K562 (cell line): Measurements from ENCODE around the gene SLC12A1. TPM values are rescaled to one million over a fixed set of nuclear protein-coding genes. Genes with fewer than 3 reads are reported as not detected.

Source experiments
- ATAC-seq: fragments of 200-7000 bp; cut with Tn5 transposase; 3 replicates; pipeline ENCODE4 v1.9.1; 2020; ENCODE audit warnings: moderate library complexity
- BruUV-seq: library from RNA; stranded (reverse); fragments of 400-500 nt; replicated peaks from 2 replicates; lab custom pipeline; 2021; lab: Mats Ljungman, UMichigan
- CTCF ChIA-PET: fragments of 300-600 bp; formaldehyde crosslinking; extraction: SDS; loops from one replicate; lab custom pipeline; 2021; ENCODE audit warnings: low intra/inter-chr PET ratio; lab: Yijun Ruan, JAX
- POLR2A ChIA-PET: fragments of 300-600, 350-650 bp; sonication (Branson Sonifier 250); formaldehyde crosslinking; extraction: SDS; loops from one replicate; lab custom pipeline; 2021; ENCODE audit warnings: antibody characterized with exemption, inconsistent platforms; lab: Yijun Ruan, JAX
- DNase-seq, 4 experiments: peaks; one replicate each; pipeline versions ENCODE4 v3.0.0 to v3.0.0-alpha.2; 2011 to 2018; ENCODE audit warnings: low spot score in 3 of 4, mixed read lengths in 3 of 4; ENCODE audit errors: extremely low read depth in 1 of 4
- FAIRE-seq: peaks from 2 replicates; lab custom pipeline; 2011; peaks lifted over from hg19 to GRCh38; lab: Jason Lieb, UNC
- H2AFZ ChIP-seq: 2 replicates; pipeline ENCODE4 v1.6.0; 2011; ENCODE audit warnings: low read depth, low read length, control low read depth, inconsistent platforms
- H3K27ac ChIP-seq: fragments of 200-600 bp; 3 replicates; pipeline ENCODE4 v1.8.0; 2011; ENCODE audit warnings: low read depth, mild to moderate bottlenecking, control low read depth, inconsistent platforms, low read length, moderate library complexity, mixed read lengths; ENCODE audit errors: extremely low read depth
- H3K27me3 ChIP-seq, 2 experiments: fragments of 300-600 bp in 1 of 2; 2 replicates in 1 of 2; 3 replicates in 1 of 2; pipeline versions ENCODE4 v1.6.0 to v1.8.0; 2011; ENCODE audit warnings: inconsistent platforms in 2 of 2, low read length in 2 of 2, mild to moderate bottlenecking in 1 of 2, mixed read lengths in 1 of 2, moderate library complexity in 1 of 2; ENCODE audit not compliant: control insufficient read depth in 2 of 2, insufficient read depth in 2 of 2
- H3K36me3 ChIP-seq: fragments of 300-600 bp; 3 replicates; pipeline ENCODE4 v1.8.0; 2011; ENCODE audit warnings: mild to moderate bottlenecking, low read length, inconsistent platforms; ENCODE audit not compliant: control insufficient read depth, insufficient read depth
- H3K4me1 ChIP-seq, 2 experiments: fragments of 200-600 bp in 1 of 2; replicated peaks in 1 of 2; 2 replicates in 1 of 2; 3 replicates in 1 of 2; pipeline versions ENCODE4 v1.5.1 to v1.8.0; 2011; ENCODE audit warnings: inconsistent platforms in 2 of 2, low read length in 2 of 2, mild to moderate bottlenecking in 1 of 2, mixed read lengths in 1 of 2, moderate library complexity in 1 of 2; ENCODE audit not compliant: control insufficient read depth in 2 of 2, insufficient read depth in 2 of 2
- H3K4me2 ChIP-seq: 2 replicates; pipeline ENCODE4 v1.6.1; 2011; ENCODE audit warnings: low read length, control low read depth, inconsistent platforms, mixed read lengths; ENCODE audit not compliant: insufficient read depth
- H3K4me3 ChIP-seq: fragments of 200-600 bp; sonication (generic), shearing (Covaris generic); 2 replicates; pipeline ENCODE4 v1.5.1; 2016; ENCODE audit warnings: control low read depth, inconsistent platforms
- H3K79me2 ChIP-seq: fragments of 200-600 bp; 3 replicates; pipeline ENCODE4 v1.8.0; 2011; ENCODE audit warnings: low read length, inconsistent platforms; ENCODE audit not compliant: control insufficient read depth, insufficient read depth
- H3K9ac ChIP-seq, 2 experiments: 2 replicates each; pipeline versions ENCODE4 v1.6.0 to v1.6.1; 2011; ENCODE audit warnings: low read depth in 2 of 2, low read length in 2 of 2, control low read depth in 1 of 2, inconsistent platforms in 1 of 2, mild to moderate bottlenecking in 1 of 2, mixed read lengths in 1 of 2; ENCODE audit not compliant: insufficient read depth in 1 of 2
- H3K9me1 ChIP-seq: one replicate; pipeline ENCODE4 v1.6.0; 2011; ENCODE audit warnings: inconsistent platforms, mild to moderate bottlenecking, low read length, moderate library complexity; ENCODE audit not compliant: control insufficient read depth, insufficient read depth
- H3K9me3 ChIP-seq: replicated peaks from 2 replicates; pipeline ENCODE4 v1.5.1; 2011; ENCODE audit warnings: low read depth, low read length, inconsistent platforms; ENCODE audit not compliant: control insufficient read depth, insufficient read depth
- H4K20me1 ChIP-seq: replicated peaks from 2 replicates; pipeline ENCODE4 v1.6.1; 2011; ENCODE audit warnings: low read length, inconsistent platforms, mixed read lengths; ENCODE audit not compliant: control insufficient read depth, insufficient read depth
- CBX2 ChIP-seq: fragments of 200-600 bp; sonication (generic); IDR thresholded peaks from one replicate; pipeline ENCODE4 v1.6.1; 2012; ENCODE audit warnings: mild to moderate bottlenecking, low read length, inconsistent platforms; ENCODE audit not compliant: insufficient read depth, poor library complexity, severe bottlenecking
- CREB1 ChIP-seq, 2 experiments: sonication (generic) in 1 of 2; formaldehyde crosslinking in 1 of 2; IDR thresholded peaks; 2 replicates each; pipeline versions ENCODE4 v1.6.1 to v1.8.0; 2012 to 2022; ENCODE audit warnings: inconsistent platforms in 1 of 2, mild to moderate bottlenecking in 1 of 2, missing genetic modification reagents in 1 of 2, moderate library complexity in 1 of 2
- CSDE1 ChIP-seq, 2 experiments: fragments of 450-650 bp; IDR thresholded peaks; 2 replicates each; pipeline ENCODE4 v1.6.1; 2016; ENCODE audit warnings: mild to moderate bottlenecking in 1 of 2
- E4F1 ChIP-seq: fragments of 250-450 bp; sonication (Bioruptor Pico); IDR thresholded peaks from 2 replicates; pipeline ENCODE4 v1.5.0; 2021; ENCODE audit warnings: mild to moderate bottlenecking, borderline replicate concordance
- LEF1 ChIP-seq: fragments of 450-650 bp; IDR thresholded peaks from 2 replicates; pipeline ENCODE4 v1.6.1; 2016; ENCODE audit warnings: mild to moderate bottlenecking
- NFIC ChIP-seq: fragments of 450-650 bp; IDR thresholded peaks from 2 replicates; pipeline ENCODE4 v1.6.1; 2017; ENCODE audit warnings: mild to moderate bottlenecking, inconsistent platforms
- RBM15 ChIP-seq: fragments of 200-400 bp; formaldehyde crosslinking; IDR thresholded peaks from 2 replicates; pipeline ENCODE4 v1.6.1; 2018; ENCODE audit warnings: mild to moderate bottlenecking, low read length, moderate library complexity; ENCODE audit not compliant: insufficient read depth
- SMAD1 ChIP-seq: fragments of 150-350 bp; IDR thresholded peaks from 2 replicates; pipeline ENCODE4 v1.6.1; 2014; ENCODE audit warnings: low read length, low read depth; ENCODE audit not compliant: partially characterized antibody
- STAT5B ChIP-seq: fragments of 250-450 bp; sonication (Bioruptor Pico); IDR thresholded peaks from 2 replicates; pipeline ENCODE4 v1.8.0; 2021; ENCODE audit warnings: mild to moderate bottlenecking, inconsistent platforms
- TRIM28 ChIP-seq: fragments of 450-650 bp; IDR thresholded peaks from 2 replicates; pipeline ENCODE4 v1.6.1; 2017
- ZBTB34 ChIP-seq: fragments of 250-450 bp; sonication (Bioruptor Pico); IDR thresholded peaks from 2 replicates; pipeline ENCODE4 v1.8.0; 2021; ENCODE audit warnings: mild to moderate bottlenecking, moderate library complexity
- ZNF165 ChIP-seq: fragments of 250-450 bp; sonication (Bioruptor Pico); IDR thresholded peaks from 2 replicates; pipeline ENCODE4 v1.4.0; 2020; ENCODE audit warnings: borderline replicate concordance
- ZNF217 ChIP-seq: sonication (generic); formaldehyde crosslinking; IDR thresholded peaks from 2 replicates; pipeline ENCODE4 v1.8.0; 2022; ENCODE audit warnings: mild to moderate bottlenecking, missing genetic modification reagents
- ZNF431 ChIP-seq: sonication (generic); formaldehyde crosslinking; IDR thresholded peaks from 2 replicates; pipeline ENCODE4 v1.8.0; 2022; ENCODE audit warnings: mild to moderate bottlenecking, missing genetic modification reagents
- WGBS: fragments of 100-300 bp; shearing (Covaris generic); methylation state at CpG from one replicate; pipeline ENCODE4 v1.1.6; 2016; ENCODE audit warnings: low coverage, mixed read lengths; ENCODE audit not compliant: insufficient coverage; ENCODE audit errors: missing lambda C conversion rate; 5-methylcytosine and 5-hydroxymethylcytosine counted together
- in situ Hi-C: fragments of 300-500 bp; cut with MboI; formaldehyde crosslinking; loops from 4 replicates; pipeline ENCODE4 v1.15.0; 2018; ENCODE audit warnings: inconsistent platforms, mixed read lengths
- intact Hi-C: fragments of 100-400 bp; cut with micrococcal nuclease; formaldehyde crosslinking; loops from 2 replicates; pipeline ENCODE4 v1.14.2; 2022
- polyA plus RNA-seq, 8 experiments: library from polyadenylated mRNA; depleted of rRNA in 4 of 8; stranded (reverse) in 5 of 8; unstranded in 3 of 8; fragments of >200 nt; fragmentation: Nextera tagmentation in 2 of 8; fragmentation: Illumina TruSeq in 1 of 8; extraction: Ambion mirVana in 2 of 8; extraction: Trizol in 1 of 8; gene quantifications; 2 replicates each; pipeline versions ENCODE4 v1.2.1 to v1.2.3, GENCODE V29; 2011 to 2014; ENCODE audit warnings: inconsistent platforms in 1 of 8, missing spikeins in 1 of 8
- total RNA-seq, 7 experiments: library from RNA; depleted of rRNA in 6 of 7; stranded (reverse); fragments of >200 nt in 6 of 7; fragmentation: Illumina TruSeq in 2 of 7; extraction: Trizol in 2 of 7; gene quantifications; 2 replicates each; pipeline versions ENCODE4 v1.2.1 to v1.2.3, GENCODE V29; 2011 to 2021; ENCODE audit warnings: low replicate concordance in 1 of 7
- TF ChIP-seq, protein P1 (sequence below): fragments of 200-400 bp; formaldehyde crosslinking; IDR thresholded peaks from 2 replicates; pipeline ENCODE4 v1.6.1; 2017; ENCODE audit warnings: mild to moderate bottlenecking, low read depth, low read length, moderate library complexity

SLC12A1 gene
- total and polyA plus RNA-seq, 9 of the 15 experiments (the other 6 are each of a cell fraction or from before 2014, with no cell fraction given): not detected

- H3K79me2 ChIP-seq: peaks cover 63% of the 10 kb centered on the region
- peak; percentile 91 for ATAC-seq
- in situ Hi-C loops (no loop called here), intact Hi-C loops (no loop called here)
- no peaks in the 10 kb centered on the region for H3K27me3 ChIP-seq
- peaks cover 0 to 12% of the 10 kb centered on the region in 2 experiments; a peak in 3 of 5 replicates for H3K4me1 ChIP-seq
- peak within 1 kb of the TSS; percentile 89 for H3K27ac ChIP-seq
- POLR2A ChIA-PET: interaction anchor here (0.6 to 0.8 kb wide), 3 partner anchors 10 to 824 kb away, joined by 3 read pairs; no protein-coding TSS in a partner anchor
- under 1% methylated on average over 53 of the region's 89 CpGs for WGBS
- H3K9me3 ChIP-seq: no peaks in the 10 kb centered on the region
- H3K4me3 ChIP-seq: peak within 1 kb of the TSS; percentile 88
- H3K4me2 ChIP-seq: peak within 1 kb of the TSS; percentile 80
- no peak for FAIRE-seq
- H3K9me1 ChIP-seq: no peaks in the 10 kb centered on the region
- peak within 1 kb of the TSS; percentile 88 for H2AFZ ChIP-seq
- DNase-seq: peak; percentile 59 to 84 (median 68)
- no peaks in the 10 kb centered on the region for H4K20me1 ChIP-seq
- BruUV-seq: no TSS peak
- H3K9ac ChIP-seq: peak within 1 kb of the TSS; percentile 85 to 97
- peaks cover 34% of the 10 kb centered on the region for H3K36me3 ChIP-seq
- CTCF ChIA-PET: interaction anchor here (0.6 kb wide), 1 partner anchor 535 kb away, joined by 3 read pairs; no protein-coding TSS in a partner anchor
- no peak for TF ChIP-seq ZBTB34 (CRISPR knock-in tag)
- TF ChIP-seq LEF1: no peak
- TF ChIP-seq CREB1 (IDR thresholded peaks at IDR 0.05): no peak; the same call in 1 of the 2 replicates
- TF ChIP-seq CREB1 (CRISPR knock-in tag; IDR thresholded peaks at IDR 0.05): peak; percentile 52
- no peak for TF ChIP-seq STAT5B (CRISPR knock-in tag)
- no peak for TF ChIP-seq CBX2
- no peak for TF ChIP-seq SMAD1
- no peak for TF ChIP-seq ZNF165 (CRISPR knock-in tag)
- TF ChIP-seq CSDE1 (IDR thresholded peaks at IDR 0.05): no peak
- TF ChIP-seq NFIC: peak; percentile 49; the same call in 1 of the 2 replicates
- TF ChIP-seq, protein P1, sequence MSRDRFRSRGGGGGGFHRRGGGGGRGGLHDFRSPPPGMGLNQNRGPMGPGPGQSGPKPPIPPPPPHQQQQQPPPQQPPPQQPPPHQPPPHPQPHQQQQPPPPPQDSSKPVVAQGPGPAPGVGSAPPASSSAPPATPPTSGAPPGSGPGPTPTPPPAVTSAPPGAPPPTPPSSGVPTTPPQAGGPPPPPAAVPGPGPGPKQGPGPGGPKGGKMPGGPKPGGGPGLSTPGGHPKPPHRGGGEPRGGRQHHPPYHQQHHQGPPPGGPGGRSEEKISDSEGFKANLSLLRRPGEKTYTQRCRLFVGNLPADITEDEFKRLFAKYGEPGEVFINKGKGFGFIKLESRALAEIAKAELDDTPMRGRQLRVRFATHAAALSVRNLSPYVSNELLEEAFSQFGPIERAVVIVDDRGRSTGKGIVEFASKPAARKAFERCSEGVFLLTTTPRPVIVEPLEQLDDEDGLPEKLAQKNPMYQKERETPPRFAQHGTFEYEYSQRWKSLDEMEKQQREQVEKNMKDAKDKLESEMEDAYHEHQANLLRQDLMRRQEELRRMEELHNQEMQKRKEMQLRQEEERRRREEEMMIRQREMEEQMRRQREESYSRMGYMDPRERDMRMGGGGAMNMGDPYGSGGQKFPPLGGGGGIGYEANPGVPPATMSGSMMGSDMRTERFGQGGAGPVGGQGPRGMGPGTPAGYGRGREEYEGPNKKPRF: no peak
- no peak for TF ChIP-seq E4F1 (CRISPR knock-in tag)
- TF ChIP-seq RBM15: no peak
- no peak for TF ChIP-seq ZNF431 (CRISPR knock-in tag)
- no peak for TF ChIP-seq ZNF217
- no peak for TF ChIP-seq TRIM28
These were observed 125.0 kb downstream of the SLC12A1 start, which contains the start of gene DUT for GRCh38 chr15:48330855-48331795. Gene DUT (plus strand): TSS chr15:48331429. CDS start chr15:48331516, 87 bp downstream.
